Endothelial cell of umbilical vein (primary cell): ENCODE data around the gene WDFY3.

Experiments used
- GATA2 ChIP-seq: IDR thresholded peaks from 2 replicates; pipeline ENCODE4 v1.7.0; 2011; ENCODE audit warnings: low read depth, mild to moderate bottlenecking, moderate library complexity, mixed read lengths, low read length; ENCODE audit not compliant: insufficient read length, insufficient read depth
- JUN ChIP-seq: IDR thresholded peaks from 2 replicates; pipeline ENCODE4 v1.6.1; 2011; ENCODE audit warnings: borderline replicate concordance, low read depth; ENCODE audit not compliant: insufficient read length, insufficient read depth
- MAX ChIP-seq: IDR thresholded peaks from 2 replicates; pipeline ENCODE4 v1.6.1; 2011; ENCODE audit not compliant: insufficient read depth, insufficient read length
- POLR2A ChIP-seq: IDR thresholded peaks from 2 replicates; pipeline ENCODE4 v1.6.1; 2012; ENCODE audit warnings: low read depth, mild to moderate bottlenecking, control low read depth, low read length
- POLR2AphosphoS5 ChIP-seq: IDR thresholded peaks from 2 replicates; pipeline ENCODE4 v1.6.1; 2012; ENCODE audit warnings: low read depth, mild to moderate bottlenecking, control low read depth, low read length, moderate library complexity; ENCODE audit not compliant: insufficient read depth
- TF ChIP-seq, protein P1 (sequence below), 2 donors: IDR thresholded peaks; 1 replicate in 1 of 2; 2 replicates in 1 of 2; pipeline ENCODE4 v1.5.1; 2011; ENCODE audit warnings: low read length in 2 of 2, mild to moderate bottlenecking in 2 of 2, moderate library complexity in 2 of 2, control low read depth in 1 of 2, inconsistent platforms in 1 of 2, low read depth in 1 of 2; ENCODE audit not compliant: insufficient read depth in 1 of 2; ENCODE audit errors: extremely low read depth in 1 of 2

DNA sequence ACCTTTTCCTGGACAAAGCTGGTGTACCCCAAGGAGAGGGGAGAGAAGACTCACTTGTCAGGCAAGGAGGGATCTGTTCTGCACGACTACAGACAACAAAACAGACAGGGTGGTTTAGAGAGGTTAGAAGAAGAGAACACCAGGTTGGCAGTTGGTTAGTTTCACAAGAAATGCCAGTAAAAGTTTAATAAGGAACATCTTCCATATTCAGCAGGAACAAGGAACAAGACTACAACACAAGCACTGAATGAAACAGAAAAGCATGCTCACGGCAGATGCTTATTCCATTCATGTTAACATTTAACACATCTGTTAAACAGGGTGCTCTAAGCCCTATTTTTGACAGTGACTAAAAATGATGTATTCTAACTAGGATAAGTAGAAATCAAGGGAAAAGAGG, 158.2 kb downstream of the WDFY3 start:
- TF ChIP-seq, protein P1, sequence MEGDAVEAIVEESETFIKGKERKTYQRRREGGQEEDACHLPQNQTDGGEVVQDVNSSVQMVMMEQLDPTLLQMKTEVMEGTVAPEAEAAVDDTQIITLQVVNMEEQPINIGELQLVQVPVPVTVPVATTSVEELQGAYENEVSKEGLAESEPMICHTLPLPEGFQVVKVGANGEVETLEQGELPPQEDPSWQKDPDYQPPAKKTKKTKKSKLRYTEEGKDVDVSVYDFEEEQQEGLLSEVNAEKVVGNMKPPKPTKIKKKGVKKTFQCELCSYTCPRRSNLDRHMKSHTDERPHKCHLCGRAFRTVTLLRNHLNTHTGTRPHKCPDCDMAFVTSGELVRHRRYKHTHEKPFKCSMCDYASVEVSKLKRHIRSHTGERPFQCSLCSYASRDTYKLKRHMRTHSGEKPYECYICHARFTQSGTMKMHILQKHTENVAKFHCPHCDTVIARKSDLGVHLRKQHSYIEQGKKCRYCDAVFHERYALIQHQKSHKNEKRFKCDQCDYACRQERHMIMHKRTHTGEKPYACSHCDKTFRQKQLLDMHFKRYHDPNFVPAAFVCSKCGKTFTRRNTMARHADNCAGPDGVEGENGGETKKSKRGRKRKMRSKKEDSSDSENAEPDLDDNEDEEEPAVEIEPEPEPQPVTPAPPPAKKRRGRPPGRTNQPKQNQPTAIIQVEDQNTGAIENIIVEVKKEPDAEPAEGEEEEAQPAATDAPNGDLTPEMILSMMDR (IDR thresholded peaks at IDR 0.05; ENCODE audit: extremely low read depth in 1 of 2, insufficient read depth in 1 of 2, low read depth in 1 of 2, low read length in 2 of 2): no peak
- TF ChIP-seq POLR2AphosphoS5: no peak
- no peak for TF ChIP-seq POLR2A
- TF ChIP-seq GATA2: no peak
- TF ChIP-seq MAX: no peak
- TF ChIP-seq JUN: no peak
